GM04503 (cell line): Measurements from ENCODE around the gene DIP2B.
"Not testable (repeated sequence)": the region's sequence is repeated elsewhere in the genome, so short reads cannot be mapped to it uniquely, and the experiment has no call there.

Source experiments
- DNase-seq: peaks from one replicate; pipeline ENCODE4 v3.0.0-alpha.2; 2012; ENCODE audit warnings: low read depth

DIP2B gene, protein sequence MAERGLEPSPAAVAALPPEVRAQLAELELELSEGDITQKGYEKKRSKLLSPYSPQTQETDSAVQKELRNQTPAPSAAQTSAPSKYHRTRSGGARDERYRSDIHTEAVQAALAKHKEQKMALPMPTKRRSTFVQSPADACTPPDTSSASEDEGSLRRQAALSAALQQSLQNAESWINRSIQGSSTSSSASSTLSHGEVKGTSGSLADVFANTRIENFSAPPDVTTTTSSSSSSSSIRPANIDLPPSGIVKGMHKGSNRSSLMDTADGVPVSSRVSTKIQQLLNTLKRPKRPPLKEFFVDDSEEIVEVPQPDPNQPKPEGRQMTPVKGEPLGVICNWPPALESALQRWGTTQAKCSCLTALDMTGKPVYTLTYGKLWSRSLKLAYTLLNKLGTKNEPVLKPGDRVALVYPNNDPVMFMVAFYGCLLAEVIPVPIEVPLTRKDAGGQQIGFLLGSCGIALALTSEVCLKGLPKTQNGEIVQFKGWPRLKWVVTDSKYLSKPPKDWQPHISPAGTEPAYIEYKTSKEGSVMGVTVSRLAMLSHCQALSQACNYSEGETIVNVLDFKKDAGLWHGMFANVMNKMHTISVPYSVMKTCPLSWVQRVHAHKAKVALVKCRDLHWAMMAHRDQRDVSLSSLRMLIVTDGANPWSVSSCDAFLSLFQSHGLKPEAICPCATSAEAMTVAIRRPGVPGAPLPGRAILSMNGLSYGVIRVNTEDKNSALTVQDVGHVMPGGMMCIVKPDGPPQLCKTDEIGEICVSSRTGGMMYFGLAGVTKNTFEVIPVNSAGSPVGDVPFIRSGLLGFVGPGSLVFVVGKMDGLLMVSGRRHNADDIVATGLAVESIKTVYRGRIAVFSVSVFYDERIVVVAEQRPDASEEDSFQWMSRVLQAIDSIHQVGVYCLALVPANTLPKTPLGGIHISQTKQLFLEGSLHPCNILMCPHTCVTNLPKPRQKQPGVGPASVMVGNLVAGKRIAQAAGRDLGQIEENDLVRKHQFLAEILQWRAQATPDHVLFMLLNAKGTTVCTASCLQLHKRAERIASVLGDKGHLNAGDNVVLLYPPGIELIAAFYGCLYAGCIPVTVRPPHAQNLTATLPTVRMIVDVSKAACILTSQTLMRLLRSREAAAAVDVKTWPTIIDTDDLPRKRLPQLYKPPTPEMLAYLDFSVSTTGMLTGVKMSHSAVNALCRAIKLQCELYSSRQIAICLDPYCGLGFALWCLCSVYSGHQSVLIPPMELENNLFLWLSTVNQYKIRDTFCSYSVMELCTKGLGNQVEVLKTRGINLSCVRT (N-terminal part only)

DNA sequence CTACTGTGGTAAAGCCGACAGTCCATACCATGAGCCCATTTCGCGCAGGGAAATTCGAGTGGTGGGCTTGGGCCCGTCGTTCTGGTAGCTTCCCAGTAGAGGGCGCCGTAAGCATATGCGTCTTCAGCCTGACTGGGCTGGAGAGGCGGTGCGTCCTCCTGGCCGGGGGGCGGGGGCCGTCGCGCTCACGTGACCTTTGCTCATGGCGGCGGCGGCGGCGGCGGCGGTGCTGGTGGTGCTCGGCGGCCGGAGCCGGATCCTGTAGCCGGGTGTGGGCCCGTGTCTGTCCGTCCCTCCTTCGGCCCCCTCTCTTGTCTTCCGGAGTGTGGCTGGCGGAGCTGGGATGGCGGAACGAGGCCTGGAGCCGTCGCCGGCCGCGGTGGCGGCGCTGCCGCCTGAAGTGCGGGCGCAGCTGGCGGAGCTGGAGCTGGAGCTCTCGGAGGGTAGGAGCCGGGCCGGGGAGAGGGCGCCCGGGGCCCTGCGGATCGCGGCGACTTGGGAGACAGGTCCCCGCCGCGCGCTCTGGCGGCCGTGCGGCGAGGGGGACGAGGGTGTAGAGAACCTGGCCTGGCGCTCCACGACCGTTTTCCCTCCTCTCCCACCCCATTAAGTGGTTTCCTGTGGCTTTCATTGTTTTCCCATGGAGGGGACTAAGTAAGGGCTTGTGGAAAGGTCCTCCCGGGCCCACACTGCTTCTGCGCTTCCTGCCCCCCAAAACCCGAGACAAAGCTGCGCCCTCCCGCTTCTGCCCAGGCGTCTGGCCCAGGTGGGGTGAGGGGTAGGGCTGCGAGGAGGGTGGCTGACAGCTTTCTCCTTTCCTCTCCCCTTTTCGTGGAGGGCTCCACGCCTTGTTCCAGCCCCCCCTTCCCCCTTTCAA, at the start of gene DIP2B:
DIP2B (plus strand) TSS at position 188 of the 877 bp plus-strand sequence; CDS start at position 344, 156 bp downstream.
- no peak for DNase-seq

DNA sequence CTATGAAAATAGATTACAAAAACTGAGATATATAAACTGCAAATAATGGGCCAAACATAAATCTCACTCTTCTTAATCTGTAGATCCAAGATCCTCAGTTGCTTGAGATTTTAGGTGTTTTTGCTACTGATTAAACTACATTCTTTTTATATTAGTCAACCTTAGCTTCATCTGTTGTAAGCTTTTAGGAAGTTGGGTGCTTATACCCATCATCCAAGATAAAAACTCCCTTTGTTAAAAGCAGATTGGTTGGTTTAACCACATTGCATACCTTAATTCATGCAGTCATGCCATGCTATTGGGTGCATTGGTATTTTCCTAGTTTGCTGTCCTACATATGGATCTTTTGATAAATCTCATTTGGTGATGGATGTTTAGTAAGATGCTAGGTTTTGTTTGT, 46.2 kb upstream of the DIP2B start:
- no peak for DNase-seq

DNA sequence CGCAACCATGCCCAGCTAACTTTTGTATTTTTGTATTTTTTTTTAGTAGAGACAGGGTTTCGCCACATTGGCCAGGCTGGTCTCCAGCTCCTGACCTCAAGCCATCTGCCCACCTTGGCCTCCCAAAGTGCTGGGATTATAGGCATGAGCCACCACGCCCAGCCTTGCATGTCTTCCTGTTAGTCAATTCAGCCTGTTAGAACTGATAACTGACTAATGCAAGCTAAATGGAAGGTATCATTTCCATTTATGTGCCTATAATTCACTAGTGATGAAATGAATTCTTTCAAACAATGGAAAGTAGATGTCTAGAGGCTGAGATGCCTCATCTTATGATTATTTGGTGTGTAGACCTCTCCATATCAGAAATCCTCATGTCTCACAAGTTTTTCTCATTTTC, 37.3 kb upstream of the DIP2B start:
- no peak for DNase-seq

DNA sequence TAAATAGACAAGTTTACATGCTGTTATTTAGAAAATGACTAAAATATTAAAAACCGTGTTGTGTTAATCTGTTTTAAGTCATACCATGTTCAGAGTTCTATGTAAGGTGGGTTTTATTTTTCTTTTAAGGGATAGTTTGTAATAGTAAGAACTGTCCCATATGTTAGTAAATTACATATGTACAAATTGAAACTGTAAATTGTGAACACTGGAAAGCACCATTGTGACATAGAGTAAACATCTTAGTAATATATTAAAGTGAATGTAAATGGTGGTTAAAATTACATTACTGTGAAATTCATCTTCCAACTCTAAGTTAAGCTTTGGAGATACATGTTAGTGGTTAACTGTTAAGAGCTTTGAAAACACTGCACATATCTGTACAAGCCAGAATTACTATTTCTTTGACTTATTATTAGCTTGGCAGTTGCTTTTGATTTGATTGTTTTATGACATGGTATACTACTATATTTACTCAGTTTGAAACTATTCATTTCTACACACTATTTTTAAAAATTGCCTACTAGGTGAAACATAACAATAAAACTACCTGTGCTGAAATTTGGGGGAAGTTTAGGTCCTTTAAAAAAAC, 27.4 kb upstream of the DIP2B start:
- DNase-seq = no peak

DNA sequence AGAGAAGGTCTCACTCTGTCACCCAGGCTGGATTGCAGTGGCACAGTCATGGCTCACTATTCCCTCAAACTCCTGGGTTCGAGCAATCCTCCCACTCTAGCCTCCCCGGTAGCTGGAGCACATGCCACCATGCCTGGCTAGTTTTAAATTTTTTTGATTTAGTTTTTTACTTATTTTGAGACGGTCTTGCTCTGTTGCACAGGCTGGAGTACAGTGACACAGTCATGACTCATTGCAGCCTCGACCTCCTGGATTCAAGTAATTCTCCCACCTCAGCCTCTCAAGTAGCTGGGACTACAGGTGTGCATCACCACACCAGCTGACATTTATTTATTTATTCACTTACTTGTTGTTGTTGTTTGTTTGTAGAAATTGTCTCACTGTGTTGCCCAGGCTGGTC, 22.2 kb upstream of the DIP2B start:
- DNase-seq = no peak

DNA sequence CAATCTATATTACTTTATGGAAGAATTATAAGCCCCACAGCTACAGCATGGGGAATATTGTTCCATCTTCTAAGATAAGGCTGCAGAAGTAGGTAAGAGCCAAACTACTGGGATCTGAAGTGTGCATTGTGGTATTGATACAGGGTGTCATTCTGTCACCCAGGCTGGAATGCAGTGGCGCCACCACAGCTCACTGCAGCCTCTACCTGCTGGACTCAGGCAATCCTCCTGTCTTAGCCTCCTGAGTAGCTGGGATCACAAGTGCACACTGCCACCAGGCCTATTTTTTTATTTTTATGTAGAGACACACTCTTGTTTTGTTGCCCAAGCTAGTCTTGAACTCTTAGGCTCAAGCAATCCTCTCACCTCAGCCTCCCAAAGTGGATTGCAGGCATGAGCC, 21.3 kb upstream of the DIP2B start:
- no peak for DNase-seq

DNA sequence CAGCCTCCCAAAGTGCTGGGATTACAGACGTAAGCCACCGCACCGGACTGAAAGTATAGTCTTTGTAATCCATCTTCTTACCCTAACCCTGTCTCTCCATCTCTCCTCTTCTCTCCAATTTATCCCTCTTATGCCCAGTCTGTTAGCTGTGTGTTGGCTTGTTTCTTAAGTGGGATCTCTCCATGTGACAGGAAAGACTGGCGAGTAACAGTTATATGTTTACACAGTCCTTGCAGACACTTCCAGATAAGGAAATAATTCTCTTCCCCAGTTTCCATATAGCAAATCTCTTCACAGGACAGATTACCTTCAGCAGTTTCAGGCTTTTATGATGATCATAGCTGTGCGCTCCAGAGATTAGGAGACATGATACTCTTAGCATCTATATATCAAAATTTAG, 16.0 kb upstream of the DIP2B start:
- DNase-seq = no peak

DNA sequence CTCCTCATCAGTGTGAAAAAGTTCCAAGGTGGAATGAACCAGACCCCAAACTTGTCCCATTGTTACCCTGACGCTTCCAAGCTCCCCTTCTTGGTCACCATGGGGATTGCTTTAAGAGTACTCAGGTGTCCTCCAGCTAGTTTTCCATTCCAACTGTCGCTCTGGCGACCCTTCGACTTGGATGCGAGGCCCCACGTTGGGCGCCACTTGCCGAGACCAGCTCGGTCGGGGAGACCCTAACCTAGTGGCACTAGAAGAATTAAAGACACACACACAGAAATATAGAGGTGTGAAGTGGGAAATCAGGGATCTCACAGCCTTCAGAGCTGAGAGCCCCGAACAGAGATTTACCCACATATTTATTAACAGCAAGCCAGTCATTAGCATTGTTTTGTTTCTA, 6.7 kb upstream of the DIP2B start:
- DNase-seq = not testable (repeated sequence)

DNA sequence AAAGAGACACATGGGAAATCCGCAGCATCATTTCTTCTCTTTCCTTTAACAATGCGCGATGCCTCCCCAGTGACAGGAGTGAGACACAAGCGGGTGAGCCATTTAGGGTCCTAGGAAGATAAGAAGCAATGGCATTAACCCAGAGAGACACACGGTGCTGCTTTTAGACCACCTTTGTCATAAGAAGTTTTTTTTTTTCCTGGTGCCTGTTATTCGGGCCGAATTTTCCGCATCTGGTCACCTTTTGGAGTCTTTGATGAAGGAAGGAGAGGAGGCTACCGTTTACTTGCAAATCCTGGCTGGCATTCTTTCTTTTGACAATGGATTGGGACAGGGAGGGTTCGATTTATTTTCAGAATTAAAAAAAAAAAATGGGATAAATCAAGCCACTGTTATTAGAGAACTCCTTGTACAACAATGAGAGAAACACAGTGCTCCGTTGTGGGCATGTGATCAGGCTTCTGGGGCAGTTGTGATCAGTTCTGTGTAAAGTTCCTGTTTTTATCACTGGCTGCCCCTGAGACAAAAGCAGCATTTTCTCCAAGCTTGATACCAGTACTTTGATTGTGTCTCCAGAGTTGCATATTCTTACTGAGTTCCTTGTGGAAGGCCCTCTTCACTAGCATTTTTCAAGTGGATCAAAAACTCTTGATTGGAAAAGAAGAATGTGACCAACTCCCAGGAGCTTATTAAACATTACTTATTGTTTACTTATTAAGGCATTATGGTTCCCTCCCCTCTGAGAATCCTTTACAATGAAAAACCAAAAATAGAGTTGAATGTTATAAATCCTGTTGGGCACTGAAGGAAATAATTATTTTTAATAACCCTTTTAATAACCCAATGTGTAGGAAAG, 1.1 kb downstream of the DIP2B start:
- DNase-seq = no peak

DNA sequence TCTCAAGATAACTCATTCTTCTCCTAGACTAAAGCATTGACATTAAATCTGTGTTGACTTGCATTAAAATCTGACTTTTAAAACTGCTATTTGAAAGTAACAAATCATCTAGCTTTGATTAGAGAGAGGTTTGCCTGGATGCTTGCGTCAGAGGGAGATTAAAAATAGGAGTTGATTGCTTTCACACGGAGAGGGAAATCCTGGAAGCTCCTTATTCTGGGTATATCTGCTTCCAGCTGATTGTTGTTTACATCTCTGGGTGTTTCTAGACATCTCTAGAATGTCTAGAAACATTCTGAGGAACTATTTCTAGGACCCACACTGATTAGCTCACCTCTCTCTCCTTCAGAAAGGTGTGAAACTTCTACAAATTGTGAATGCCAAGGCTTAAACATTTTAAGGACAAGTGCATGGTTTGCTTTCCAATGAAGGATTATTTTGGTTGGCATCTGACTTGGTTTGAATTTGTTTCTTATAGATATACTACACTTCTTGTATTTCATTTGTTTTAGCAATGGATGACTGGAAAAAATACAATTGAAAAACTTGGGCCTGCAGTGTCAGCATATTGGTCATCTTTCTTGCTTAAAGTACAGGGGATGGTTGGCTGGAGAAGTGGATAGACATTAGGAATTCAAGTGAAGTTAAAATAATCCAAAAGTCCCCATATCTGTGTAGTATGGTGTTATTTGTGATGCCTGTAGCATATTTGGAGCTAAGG, 2.1 kb downstream of the DIP2B start:
- no peak for DNase-seq

DNA sequence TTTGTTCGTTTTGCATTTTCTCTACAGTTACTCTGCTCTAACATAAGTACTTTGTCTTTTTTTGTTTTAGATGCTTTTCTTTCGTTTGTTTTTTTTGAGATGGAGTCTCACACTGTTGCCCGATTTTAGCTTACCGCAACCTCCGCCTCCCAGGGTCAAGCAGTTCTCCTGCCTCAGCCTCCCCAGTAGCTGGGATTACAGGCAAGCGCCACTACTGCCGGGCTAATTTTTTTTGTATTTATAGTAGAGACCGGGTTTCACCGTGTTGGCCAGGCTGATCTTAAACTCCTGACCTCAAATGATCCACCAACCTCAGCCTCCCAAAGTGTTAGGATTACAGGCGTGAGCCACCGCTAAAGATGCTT, 2.7 kb downstream of the DIP2B start:
- DNase-seq = no peak

DNA sequence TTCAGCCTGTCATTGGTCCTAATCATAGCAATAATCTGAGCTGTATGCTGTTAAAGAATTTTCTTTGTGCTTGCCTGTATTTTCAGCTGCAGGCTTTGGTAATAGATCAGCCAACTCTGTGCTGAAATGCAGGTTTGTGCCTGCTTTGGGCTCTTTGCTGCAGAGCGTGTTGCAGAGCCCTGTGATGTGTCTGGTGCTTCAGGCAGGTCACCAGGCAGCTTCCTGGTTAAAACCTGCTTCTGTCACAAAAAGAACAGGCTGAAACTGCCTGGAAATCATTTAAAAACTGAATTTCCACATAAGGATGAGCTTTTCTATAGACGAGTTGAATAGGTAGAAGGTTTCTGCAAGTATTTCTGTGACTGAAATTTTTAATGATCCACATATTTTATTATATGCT, 3.1 kb downstream of the DIP2B start:
- DNase-seq = no peak

DNA sequence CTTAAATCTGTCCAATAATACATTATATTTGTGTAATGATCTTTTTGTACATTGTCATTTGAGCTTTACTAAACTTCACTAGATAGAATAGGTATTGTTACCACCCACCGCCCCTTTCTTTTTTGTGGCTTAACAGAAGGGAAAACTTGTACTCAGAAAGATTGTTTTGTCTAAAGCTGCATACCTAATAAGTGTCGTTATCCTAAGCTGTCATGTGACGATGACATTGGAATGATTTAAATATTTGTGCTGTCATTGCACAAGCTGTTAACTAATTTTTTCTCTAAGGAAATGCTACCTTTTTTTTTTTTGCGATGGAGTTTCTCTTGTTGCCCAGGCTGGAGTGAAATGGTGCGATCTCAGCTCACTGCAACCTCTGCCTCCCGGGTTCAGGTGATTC, 3.6 kb downstream of the DIP2B start:
- no peak for DNase-seq

DNA sequence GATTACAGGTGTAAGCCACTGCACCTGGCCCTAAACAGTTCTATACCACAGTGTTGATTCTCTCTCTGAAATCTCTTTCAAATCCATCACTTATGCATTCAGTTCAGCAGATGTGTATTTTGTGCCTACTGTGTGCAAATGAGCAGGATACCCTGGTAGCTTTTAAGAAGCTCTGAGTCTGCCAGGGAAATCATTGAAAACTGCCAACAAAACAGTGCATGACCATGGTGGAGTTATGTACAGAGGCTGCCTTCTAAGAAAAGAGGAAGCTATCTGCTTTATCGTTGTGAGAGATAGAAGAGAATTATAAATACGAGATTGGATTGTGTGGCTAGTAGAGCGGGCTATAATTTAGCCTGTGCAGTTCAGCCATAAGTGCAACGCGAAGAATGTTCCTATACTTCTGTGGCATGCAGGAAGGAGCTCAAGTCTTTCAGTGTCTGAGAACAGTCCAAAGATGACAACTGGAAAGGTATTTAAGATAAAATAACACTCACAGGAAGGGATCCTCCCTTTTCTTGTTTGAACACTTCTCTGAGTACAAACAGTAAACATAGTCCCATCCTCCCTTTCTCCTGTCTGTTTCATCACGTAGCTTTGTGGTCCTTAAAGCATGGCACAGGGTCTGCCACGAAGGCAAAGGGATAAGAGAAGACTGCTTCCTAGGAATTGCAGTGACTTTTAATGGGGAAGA, 4.3 kb downstream of the DIP2B start:
- DNase-seq = no peak

DNA sequence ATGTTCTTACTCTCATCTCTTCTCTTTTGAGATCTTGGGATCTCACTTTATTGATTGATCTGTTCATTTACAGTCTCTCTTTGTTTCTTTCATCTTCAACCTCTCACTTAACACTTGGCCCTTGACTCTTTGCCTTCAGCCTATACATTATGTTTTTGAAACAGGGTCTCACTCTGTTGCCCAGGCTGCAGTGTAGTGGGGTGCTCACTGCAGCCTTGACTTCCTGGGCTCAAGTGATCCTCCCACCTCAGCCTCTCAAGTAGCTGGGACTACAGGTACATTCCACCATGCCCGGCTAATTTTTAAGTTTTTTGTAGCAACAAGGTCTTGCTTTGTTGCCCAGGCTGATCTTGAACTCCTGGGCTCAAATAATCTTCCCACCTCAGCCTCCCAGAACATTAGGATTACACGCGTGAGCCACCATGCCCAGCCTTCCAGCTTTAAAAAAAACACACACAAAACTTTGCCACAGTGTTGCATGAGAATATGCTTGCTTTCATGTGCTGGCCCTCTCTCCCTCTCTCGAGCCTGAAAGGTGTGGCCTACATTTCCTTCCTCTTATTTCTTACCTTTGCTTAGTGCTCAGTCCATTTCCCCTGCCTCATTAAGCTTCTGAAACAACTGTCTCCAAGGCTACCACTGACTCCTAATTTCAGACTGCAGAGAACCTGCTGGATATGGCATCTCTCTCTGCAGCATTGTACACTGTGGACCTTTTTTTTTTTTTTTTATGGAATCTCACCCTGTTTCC, 9.9 kb downstream of the DIP2B start:
- no peak for DNase-seq

DNA sequence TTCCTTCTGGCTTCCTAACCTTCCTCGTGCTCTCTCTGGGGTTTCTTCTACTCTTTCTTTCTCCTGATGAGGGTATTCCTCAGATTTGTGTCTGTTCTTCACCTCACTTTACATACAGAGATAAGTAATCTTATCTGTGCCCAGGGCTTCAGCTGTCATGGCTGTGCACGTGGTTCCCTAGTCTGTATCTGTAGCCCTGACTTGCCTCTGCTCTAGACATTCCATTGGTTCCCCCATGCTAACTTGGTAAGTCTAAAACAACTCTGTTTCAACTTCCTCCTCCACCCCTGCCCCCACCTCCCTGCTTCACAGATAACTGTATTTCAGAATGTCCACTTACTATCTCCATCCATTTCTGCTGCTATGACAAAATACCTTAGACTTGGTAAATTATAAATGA, 10.8 kb downstream of the DIP2B start:
- no peak for DNase-seq

DNA sequence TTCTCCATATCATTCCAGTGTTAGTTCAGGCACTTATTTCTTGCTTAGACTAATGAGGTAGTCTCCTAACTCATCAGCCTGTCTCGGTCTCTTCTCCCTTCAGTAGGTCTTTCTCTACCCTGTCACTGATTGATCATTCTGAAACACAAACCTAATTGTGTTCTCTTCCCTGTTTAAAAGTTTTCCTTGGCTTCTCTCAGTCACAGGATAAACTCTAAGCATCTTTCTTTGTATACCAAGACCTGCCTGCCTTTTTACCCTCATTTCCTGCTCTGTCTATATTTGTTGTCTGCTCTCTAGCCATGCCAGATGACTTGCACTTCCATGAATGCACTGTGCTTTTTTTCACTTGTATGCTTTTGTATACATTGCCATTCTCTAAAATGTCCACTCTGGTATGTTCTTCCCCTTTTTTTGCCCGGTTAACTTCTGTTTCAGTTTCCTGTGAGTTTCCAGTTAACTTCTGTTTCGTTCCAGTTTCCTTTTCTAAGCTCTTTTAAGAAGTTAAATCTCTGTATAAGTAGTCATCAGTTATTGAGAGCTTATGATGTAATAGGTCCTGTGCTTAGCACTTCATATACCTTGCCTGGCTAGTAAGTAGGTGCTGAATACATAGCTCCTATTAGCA, 12.8 kb downstream of the DIP2B start:
- no peak for DNase-seq

DNA sequence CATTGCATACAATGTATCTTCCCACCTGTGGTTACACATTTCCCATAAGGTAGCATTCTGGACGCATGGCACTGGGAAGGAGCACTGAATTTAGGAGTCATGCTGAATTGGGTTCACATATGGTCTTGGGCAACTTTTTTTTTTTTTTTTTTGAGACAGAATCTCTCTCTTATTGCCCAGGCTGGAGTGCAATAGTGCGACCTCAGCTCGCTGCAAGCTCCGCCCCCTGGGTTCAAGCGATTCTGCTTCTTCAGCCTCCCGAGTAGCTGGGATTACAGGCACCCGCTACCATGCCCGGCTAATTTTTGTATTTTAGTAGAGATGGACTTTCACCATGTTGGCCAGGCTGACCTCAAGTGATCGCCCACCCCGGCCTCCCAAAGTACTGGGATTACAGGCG, 13.3 kb downstream of the DIP2B start:
- no peak for DNase-seq
